IPS DF 4.7 (cell line): ENCODE measurements around the gene SLC6A6.

Experiments used
- DNase-seq: peaks from one replicate; pipeline ENCODE4 v3.0.0-alpha.2; 2013; ENCODE audit warnings: low spot score; ENCODE audit errors: extremely low read depth

Gene SLC6A6

DNA sequence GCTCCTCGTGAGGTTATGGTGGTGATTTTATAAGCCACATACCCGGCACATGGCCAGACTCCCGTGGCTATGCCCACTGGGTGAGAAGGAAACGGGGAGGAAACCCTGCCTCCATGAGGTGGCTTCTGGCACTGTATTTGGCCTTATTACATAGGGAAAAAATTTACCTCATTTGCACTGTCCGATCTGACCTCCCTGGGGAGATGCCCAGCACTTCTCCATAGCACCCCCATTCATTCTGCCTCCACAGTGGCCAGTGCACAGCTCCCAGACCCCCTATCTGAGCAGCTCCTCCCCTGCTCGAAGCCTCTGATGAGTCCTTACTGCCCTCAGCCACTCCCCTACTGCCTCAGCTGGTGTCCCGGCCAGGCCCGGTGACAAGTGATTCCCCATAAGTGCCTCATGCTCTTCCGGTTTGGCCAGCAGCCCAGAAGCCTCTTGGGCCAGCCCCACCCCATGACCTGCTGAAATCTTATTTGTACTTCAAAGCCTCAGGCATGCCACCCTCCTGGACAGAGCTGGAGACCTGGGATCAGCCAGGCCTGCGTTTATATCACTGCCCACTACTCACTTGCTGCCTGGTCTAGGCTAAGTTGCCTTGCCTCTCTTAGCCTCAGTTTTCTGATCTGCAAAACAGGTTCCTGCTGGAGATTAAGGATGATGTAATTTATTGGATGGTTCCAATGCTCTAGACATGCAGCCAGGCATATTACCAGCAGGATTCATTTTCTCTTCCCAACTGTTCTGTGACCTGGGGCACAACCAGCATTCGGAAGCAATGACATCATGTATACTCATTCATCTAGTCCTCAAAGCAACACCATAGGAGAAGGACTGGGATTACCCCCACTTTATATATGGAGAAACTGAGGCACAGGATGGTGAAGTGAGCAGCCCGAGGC is 30.6 kb upstream of the SLC6A6 start:
- DNase-seq = no peak

DNA sequence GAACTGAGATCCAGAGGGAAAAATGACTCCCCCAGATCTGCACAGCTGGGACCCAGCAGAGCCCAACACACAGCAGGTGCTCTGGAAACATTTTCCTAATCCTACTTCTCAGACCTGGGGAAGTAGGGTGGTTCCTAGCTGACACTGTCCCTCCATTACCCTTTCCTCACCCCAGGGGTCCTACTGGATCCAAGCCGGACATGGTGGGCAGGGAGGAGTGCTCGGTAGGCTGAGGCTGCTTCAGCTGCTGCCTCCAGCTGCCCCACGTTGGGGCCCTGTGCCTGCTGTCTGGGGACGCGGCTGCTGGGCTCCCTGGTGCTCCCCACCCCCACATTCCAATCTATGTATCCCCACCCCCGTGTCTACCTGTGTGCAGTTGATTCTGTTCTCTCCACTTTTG is 29.8 kb upstream of the SLC6A6 start:
- DNase-seq = no peak

DNA sequence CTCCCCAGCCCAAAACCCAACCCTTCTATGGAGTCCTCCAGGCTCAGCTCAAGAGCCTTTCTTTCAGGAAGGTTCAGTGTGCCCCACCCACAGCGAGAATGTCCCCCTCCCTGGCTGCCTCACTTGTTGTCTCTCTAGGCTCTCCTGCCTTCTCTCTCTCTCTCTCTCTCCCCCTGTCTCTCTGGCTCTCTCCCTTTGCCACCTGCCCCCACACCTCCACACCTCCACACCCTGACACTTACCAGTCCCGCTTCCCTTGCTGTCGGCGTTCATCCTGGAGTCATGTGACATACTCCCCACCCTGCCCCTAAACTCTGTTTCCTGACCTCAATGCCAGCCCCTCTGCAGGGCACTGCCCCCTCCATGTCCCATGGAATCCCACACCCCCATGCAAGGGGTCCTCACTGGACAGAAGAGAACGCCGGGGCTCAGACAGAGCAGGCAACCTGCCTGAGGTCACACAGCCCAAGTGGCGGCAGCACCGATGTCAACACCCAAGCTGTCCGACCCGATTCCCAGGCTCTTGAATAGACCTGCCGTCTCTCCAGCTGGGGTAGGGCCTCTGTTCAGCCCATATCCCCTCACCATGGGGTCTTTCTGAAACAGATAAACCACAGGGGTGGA is 28.5 kb upstream of the SLC6A6 start:
- no peak for DNase-seq

DNA sequence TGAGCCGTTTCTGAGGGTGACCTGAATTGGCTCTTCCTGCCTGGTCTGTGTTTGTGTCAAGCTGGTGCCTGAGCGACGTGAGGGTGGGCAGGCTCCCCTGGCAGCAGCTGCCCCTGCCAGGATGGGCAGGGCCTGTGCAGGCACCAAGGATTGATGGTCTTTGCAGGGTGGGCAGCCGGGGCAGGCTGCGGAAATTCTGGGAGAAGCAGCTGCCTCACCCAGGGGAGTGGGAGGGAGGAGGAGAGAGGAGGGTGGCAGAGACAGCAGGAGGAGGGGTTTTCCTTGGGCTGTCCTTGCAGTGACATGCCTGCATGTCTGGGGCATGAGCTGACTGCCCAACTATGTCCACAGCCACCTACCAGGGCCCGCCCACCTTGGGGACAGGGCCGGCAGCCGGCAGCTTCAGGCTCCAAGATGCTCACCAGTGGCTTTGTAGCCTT is 27.9 kb upstream of the SLC6A6 start:
- no peak for DNase-seq

DNA sequence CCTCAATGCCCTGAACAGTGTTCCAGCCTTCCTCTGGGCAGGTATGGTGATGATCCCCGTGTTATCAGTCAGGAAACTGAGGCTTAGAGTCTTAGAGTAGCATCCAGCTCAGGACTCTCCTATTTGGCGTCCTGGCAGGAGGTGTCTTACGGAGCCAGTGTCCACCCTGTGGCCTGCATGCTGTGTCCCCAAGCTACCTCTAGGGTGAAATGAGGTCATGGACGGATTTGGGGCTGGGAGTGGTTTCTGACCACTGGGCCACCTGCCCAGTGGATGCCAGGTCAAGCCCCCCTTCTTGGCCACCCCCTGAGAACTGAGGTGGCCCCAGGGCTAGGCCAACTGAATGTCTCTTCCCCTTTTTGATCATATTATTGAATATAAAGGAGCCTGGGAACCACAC is 27.2 kb upstream of the SLC6A6 start:
- DNase-seq = no peak

DNA sequence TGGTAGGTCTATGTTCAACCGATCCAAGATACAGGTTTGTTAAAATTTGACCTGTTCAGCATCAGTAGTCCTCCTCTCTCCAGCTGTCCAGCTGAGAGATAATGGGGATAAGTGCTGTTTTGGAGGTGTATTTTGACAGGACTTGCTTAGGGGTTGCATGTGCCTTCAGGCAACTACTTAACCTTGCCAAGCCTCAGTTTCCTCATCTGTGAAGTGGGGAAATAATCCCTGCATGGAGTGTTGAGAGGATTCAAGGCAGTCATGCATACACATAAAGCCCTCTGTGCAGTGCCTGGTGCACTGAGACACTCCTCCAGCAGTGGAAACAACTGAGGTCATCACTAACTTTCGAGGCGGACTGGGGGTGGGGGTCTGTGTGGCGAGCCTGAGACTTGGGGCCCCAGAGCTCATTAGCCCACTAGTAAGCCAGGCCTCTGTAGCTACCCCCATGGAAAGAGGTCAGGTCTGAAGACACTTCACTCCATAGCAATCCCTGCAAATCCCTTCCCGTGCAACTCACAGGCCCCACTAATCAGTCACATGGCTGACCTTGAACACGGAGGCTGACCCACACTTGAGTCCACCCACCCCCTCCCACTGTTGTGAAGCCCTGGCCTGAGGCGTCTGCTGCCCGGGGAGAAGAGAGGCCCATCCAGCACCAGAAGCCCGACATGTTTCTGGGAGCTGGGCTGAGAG is 25.9 kb upstream of the SLC6A6 start:
- no peak for DNase-seq

DNA sequence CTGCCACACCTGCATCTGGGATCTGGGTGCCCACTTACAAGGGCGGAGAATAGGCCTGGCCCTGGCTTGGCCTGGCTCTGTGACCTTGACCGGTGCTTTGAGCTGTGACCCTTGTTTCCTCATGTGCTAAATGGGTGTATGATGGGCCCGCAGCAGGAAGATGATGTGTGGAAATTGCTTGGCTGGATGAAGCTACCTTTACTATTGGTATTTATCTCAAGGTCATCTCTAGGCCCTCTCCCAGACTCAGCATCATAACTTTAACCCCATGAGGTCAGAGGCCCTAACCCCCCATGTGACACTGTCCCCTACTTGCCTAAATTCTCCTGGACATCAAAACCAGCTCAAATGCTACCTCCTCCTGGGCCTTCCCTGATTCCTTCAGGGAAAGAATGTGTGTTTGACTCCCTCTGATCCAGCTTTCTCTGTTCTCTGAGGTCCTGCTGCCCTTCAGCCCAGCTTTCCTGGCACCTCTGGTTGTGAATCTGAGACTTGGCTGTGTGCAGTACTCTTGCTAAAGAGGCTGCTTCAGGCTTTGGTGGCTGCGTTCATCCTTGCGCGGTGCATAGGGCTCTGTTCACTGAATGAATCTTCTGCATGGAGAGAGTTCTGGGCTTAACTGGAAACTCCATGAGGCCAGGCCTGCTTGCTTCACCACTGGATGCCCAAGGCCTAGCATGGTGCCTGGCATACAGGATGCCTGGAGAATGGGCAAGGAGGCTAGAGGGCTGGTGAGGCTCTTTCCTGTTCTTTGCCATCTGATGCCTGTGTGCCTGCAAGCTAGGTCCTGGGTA is 25.2 kb upstream of the SLC6A6 start:
- DNase-seq = no peak

DNA sequence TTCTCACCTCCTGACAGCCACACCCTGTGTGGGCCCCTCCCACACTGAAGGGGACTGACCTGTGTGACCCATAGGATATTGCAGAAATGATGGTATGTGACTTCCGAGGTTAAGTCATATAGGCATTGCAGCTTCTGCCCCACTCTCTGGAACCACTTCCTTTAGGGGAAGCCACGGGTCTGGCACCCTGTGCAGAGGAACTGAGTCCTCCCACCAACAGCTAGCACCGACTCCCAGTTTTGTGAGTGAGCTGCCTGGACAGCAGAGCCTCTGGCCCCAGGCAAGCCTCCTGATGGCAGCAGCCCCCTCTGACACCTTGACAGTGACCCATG is 24.6 kb upstream of the SLC6A6 start:
- no peak for DNase-seq

DNA sequence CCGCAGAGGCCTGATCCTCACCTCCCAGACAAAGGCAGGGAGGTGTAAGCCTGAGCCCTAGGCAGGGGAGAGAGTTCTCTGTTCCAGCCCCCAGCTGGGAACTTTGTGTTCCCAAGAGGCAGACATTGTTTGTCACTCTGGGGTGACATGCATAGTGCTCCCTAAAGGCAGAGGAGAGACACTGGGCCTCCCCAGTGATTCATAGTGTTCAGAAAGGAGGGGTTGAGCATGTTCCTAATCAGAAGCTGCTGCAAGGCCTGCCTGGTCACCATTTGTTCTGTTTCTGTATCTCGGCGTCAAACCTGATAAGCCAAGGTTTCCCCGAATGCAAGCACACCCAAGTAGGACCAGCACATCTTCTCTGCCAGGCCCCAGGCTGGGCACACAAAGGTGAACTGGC is 24.0 kb upstream of the SLC6A6 start:
- DNase-seq = no peak

DNA sequence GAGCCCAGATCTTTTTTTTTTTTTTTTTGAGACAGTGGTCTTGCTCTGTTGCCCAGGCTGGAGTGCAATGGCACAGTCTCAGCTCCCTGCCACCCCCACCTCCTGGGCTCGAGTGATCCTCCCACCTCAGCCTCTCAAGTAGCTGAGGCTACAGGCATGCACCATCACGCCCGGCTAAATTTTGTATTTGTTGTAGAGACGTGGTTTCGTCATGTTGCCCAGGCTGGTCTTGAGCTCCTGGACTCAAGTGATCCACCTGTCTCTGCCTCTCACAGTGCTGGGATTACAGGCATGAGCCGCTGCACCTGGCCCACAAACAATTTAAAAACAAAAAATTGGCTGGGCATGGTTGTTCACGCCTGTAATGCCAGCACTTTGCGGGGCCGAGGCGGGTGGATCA is 22.6 kb upstream of the SLC6A6 start:
- DNase-seq = no peak

DNA sequence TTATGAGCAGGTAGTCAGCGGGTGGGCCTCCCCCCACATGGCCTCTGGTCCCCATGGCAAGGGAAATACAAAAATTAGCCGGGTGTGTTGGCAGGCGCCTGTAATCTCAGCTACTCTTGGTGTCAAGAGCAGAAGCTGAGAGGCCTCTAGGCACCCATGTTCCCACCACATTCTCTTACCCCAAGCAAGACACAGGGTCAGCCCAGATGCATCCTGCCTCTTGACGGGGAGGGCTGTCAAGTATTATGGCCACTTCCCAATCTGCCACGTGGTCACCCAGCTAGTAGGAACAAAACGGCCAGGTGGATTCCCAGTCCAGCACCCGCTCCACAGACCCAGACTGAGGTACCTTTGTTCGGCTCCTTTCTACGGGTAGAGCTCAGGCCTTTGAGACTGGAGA is 16.2 kb upstream of the SLC6A6 start:
- no peak for DNase-seq

DNA sequence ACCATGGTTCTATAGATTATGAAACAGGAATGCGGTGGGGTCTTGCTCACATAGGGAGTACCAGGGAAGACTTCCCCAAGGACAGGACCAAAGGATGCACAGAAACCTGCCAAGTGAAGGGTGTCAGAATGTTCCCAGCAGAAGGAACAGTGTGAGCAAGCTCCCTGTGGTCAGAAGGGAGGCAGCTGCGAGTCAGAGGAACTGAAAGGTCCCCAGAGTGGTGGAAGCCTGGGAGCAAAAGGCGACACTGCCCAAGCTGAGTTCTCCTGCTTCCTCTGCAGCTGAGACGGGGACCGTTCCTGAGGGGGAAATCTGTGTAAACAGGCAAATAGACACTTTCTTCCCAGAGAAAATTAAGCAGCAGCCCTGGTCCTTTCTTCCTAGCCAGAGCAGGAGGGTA is 14.2 kb upstream of the SLC6A6 start:
- DNase-seq = no peak

DNA sequence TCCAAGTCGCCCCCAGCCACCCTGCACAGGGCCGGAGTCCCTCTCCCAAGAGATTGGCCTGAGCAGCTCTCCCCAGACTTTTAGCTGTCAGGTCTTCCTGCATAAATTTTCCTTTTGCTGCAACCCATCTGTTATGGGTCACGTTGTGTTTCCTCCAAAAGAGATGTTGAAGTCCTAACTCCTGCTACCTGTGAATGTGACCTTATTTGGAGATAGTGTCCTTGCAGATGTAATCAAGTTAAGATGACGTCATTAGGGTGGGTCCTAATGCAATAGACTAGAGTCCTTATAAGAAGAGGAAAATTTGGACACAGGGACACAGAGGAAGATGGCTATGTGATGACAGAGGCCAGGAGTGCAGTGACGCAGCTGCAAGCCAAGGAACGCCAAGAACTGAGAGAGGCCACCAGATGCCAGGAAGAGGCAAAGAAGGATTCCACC is 13.2 kb upstream of the SLC6A6 start:
- DNase-seq = no peak

DNA sequence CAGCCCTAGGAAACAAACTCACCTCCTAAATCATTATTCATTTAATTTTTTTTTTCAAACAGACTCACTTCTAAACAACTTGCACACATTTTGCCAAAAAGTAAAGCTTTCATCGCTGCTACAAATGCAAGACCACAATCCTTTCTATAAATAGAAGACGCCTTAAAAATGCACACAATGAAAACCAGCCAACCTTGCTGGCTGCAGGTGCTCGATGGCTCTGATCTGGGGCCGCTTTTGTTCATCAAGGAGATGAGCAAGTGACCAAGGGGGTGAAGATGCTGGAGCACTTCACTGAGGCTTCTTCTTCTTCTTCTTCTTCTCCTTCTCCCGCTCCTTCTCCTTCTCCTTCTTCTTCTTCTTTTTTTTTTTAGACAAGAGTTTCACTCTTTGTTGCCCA is 12.7 kb upstream of the SLC6A6 start:
- DNase-seq = no peak

DNA sequence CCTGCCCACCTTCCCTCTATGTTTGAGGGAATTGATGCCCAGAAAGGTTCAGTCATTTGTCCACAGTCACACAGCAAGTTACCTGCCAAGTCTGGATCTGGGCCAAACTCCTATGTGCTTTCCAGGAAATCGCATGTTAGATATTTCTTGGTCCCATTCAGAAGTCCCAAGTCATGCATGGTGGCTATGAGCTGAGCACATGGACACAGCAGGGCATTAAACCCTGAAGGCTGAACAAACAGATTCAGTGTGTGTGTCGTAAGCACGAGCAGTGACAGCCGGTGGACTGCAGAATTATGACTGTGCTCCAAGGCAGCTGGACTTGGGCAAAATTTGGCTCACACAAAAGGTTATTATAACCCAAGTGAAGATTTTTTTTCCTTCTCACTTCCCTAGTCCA is 11.4 kb upstream of the SLC6A6 start:
- DNase-seq = no peak

DNA sequence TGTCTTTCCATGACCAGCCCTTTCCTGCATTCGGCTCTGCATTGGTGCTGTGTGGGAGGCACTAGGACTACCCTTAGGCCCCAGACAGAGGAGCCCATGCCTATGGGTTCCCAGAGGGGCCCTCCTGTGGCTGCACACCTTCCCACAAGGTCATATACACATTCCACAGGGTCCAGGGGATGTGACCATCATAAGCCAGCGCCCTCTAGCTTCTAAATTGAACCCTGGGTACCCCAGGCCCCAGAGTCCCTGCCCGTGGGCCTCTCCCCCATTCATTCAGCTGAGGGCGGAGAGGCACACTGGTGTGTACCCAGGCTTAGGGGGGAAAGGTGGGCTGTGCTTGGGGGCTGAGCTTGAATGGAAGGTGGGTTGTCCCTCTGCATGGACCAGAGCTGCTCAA is 10.2 kb upstream of the SLC6A6 start:
- DNase-seq = no peak

DNA sequence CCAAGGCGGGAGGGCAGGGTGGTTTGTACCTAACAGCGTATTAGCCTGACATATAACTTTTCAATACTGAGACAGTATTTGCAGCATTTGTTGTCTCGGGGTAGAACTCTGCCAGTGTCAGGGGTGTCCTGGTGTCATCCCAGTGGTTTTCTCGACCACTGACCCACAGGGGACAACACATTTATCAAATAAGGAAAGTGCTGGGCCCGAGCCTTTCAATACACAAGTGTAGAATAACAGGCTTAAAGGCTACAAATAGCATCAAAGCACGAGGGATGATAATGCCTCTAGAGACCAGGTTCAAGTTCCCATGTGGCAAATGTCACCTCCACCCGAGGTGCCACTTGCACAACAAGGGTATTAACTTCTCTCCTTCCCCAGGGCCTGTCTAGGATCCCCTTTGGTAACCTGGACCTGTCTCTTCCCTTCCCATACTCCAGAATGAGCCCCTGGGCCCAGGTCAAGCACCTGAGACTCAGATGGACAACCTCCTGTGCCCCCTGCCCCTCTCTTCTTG is 9.5 kb upstream of the SLC6A6 start:
- DNase-seq = no peak

DNA sequence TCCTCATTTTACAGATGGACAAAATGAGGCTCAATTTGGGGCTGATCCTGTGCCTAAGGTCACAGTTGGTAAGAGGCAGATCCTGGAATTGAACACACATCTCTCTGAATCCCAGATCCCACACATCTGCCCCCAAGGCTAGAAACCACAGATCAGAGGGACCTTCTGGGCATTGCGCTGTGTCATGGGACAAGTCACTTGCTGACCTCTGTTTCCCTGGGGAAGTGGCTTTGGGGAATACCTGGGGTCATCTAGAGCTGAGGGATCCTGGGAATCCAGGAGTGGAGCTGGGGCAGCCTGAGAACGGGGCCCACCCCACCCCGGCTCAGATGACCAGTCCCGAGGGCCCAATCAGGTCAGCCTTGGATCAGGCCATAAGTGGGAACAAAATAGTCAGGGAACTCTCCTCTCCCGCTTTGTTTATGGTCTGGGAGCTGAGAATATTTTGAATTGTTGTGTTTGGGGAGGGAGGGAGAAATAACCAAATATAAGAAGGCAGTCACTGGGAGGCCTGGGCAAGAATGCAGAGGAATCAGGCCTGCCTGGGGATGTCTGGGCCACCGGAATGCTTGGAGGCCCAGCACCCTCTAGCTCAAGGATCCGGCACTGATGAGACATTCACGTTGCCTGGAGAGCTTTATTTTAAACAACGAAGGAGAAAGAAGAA is 8.8 kb upstream of the SLC6A6 start:
- DNase-seq = no peak

DNA sequence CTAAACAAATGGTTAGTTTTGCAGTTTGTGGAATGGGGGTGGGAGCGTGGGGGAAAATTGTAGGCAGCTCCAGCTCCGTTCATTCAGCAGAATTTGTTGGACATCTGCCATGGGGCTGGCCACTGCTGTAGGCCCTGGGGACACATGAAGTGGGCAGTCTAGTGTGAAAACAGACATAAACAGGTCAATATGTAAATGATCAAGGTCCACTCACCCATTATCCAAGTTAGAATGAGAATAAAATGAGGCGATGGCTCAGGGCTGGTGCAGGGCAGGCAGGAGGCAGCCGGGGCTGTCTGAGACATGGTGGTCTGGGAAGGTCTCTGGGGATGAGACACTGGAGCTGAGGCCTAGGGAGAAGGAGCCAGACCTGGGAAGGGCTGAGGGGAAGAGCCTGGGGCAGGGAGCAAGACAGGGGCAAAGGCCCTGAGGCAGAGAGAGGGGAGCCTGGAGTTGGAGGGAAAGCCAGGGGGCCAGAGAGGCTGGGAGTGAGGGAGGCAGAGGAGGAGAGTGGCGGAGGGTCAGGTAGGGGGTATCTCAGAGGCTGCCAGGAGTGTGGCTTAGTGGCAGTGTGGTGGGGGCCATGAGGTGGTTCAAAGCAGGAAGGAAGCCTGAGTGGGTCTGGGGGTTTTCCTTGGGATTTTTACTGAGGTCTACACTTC is 6.2 kb upstream of the SLC6A6 start:
- no peak for DNase-seq

DNA sequence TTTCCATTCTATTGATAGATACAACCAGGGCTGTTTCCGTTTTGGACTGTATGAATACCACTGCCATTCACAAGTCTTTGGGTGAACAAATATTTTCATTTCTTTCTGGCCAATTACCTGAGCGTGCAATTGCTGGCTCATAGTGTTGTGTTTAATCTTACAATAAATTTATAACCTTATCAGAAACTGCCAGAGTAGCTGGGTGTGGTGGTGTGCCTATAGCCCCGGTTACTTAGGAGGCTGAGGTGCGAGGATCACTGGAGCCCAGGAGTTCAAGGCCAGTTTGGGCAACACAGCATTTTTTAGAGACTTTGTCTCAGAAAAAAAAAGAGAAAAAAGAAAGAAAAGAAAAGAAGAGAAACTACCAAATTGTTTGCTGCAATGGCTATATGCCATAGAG is 5.4 kb upstream of the SLC6A6 start:
- no peak for DNase-seq
